GM23338 (cell line): ENCODE measurements around the gene THSD7A. TPM values are rescaled to one million over a fixed set of nuclear protein-coding genes. Genes with fewer than 3 reads are reported as not detected.

Experiments
- ATAC-seq: fragments of 200-7000 bp; cut with Tn5 transposase; 3 replicates; pipeline ENCODE4 v1.9.1; 2020
- DNase-seq: peaks from one replicate; pipeline ENCODE4 v3.0.0-alpha.2; 2015; ENCODE audit warnings: low spot score
- H2AFZ ChIP-seq: fragments of 200-600 bp; sonication (generic); 2 replicates; pipeline ENCODE4 v1.8.0; 2016; ENCODE audit warnings: antibody characterized with exemption, mild to moderate bottlenecking, moderate library complexity
- H3F3A ChIP-seq: fragments of 200-600 bp; sonication (generic); replicated peaks from 2 replicates; pipeline ENCODE4 v1.8.0; 2017; ENCODE audit warnings: antibody characterized with exemption, mixed run types, low read depth
- H3K27ac ChIP-seq: fragments of 200-600 bp; sonication (generic); 2 replicates; pipeline ENCODE4 v1.6.1; 2016; ENCODE audit warnings: low read depth
- H3K27me3 ChIP-seq: fragments of 200-600 bp; sonication (generic); 2 replicates; pipeline ENCODE4 v1.8.0; 2016; ENCODE audit warnings: mild to moderate bottlenecking, mixed run types, moderate library complexity; ENCODE audit not compliant: insufficient read depth
- H3K36me3 ChIP-seq: fragments of 200-600 bp; sonication (generic); 2 replicates; pipeline ENCODE4 v1.8.0; 2016; ENCODE audit warnings: mild to moderate bottlenecking; ENCODE audit not compliant: insufficient read depth
- H3K4me1 ChIP-seq: fragments of 200-600 bp; sonication (generic); 2 replicates; pipeline ENCODE4 v1.8.0; 2016; ENCODE audit warnings: mild to moderate bottlenecking, moderate library complexity; ENCODE audit not compliant: insufficient read depth
- H3K4me2 ChIP-seq: fragments of 200-600 bp; sonication (generic); 2 replicates; pipeline ENCODE4 v1.7.1; 2017; ENCODE audit warnings: mixed run types
- H3K4me3 ChIP-seq: fragments of 200-600 bp; sonication (generic); 2 replicates; pipeline ENCODE4 v1.6.1; 2016; ENCODE audit warnings: mixed run types
- H3K79me2 ChIP-seq: fragments of 200-600 bp; sonication (generic); replicated peaks from 2 replicates; pipeline ENCODE4 v1.8.0; 2017; ENCODE audit warnings: mild to moderate bottlenecking; ENCODE audit not compliant: insufficient read depth
- H3K9me2 ChIP-seq: fragments of 200-600 bp; sonication (generic); 2 replicates; pipeline ENCODE4 v1.8.0; 2017; ENCODE audit not compliant: insufficient read depth
- H4K20me1 ChIP-seq: fragments of 200-600 bp; sonication (generic); replicated peaks from 2 replicates; pipeline ENCODE4 v1.8.0; 2017; ENCODE audit warnings: mild to moderate bottlenecking; ENCODE audit not compliant: insufficient read depth
- H3K27ac Mint-ChIP-seq: 2 replicates; pipeline ENCODE4 v1.8.0; 2020; ENCODE audit warnings: inconsistent platforms, mild to moderate bottlenecking, moderate library complexity, mixed read lengths
- H3K27me3 Mint-ChIP-seq: 3 replicates; pipeline ENCODE4 v1.8.0; 2022; ENCODE audit warnings: low read depth, mild to moderate bottlenecking, moderate library complexity, mixed read lengths, inconsistent platforms; ENCODE audit not compliant: insufficient read depth, poor library complexity
- H3K36me3 Mint-ChIP-seq: 3 replicates; pipeline ENCODE4 v1.8.0; 2021; ENCODE audit warnings: low read depth, mild to moderate bottlenecking, inconsistent platforms, moderate library complexity, mixed read lengths
- H3K4me1 Mint-ChIP-seq: 3 replicates; pipeline ENCODE4 v1.8.0; 2020; ENCODE audit warnings: mild to moderate bottlenecking, inconsistent platforms, mixed read lengths
- H3K4me3 Mint-ChIP-seq: 3 replicates; pipeline ENCODE4 v1.8.0; 2021; ENCODE audit warnings: moderate library complexity, mild to moderate bottlenecking, inconsistent platforms, mixed read lengths
- H3K9me3 Mint-ChIP-seq: 3 replicates; pipeline ENCODE4 v1.8.0; 2020; ENCODE audit warnings: moderate library complexity, mild to moderate bottlenecking, inconsistent platforms, mixed read lengths
- CREB1 ChIP-seq: fragments of 250-450 bp; sonication (Bioruptor Pico); IDR thresholded peaks from 2 replicates; pipeline ENCODE4 v1.5.0; 2020; ENCODE audit warnings: low read depth, mild to moderate bottlenecking, moderate library complexity
- EZH2 ChIP-seq: fragments of 200-600 bp; sonication (generic); IDR thresholded peaks from one replicate; pipeline ENCODE4 v1.8.0; 2017; ENCODE audit warnings: antibody characterized with exemption, mild to moderate bottlenecking, low read depth; ENCODE audit not compliant: unreplicated experiment
- EZH2phosphoT487 ChIP-seq: fragments of 200-600 bp; sonication (generic); IDR thresholded peaks from one replicate; pipeline ENCODE4 v1.8.1; 2018; ENCODE audit warnings: antibody characterized with exemption; ENCODE audit not compliant: unreplicated experiment
- JUNB ChIP-seq: IDR thresholded peaks from one replicate; pipeline ENCODE4 v1.6.1; 2016; ENCODE audit warnings: antibody characterized with exemption; ENCODE audit not compliant: unreplicated experiment
- NANOG ChIP-seq: IDR thresholded peaks from 2 replicates; pipeline ENCODE4 v1.6.1; 2016; ENCODE audit warnings: antibody characterized with exemption, borderline replicate concordance
- POLR2AphosphoS5 ChIP-seq: IDR thresholded peaks from 2 replicates; pipeline ENCODE4 v1.6.1; 2016; ENCODE audit warnings: antibody characterized with exemption, low read depth
- STAT1 ChIP-seq: IDR thresholded peaks from one replicate; pipeline ENCODE4 v1.6.1; 2016; ENCODE audit warnings: antibody characterized with exemption; ENCODE audit not compliant: unreplicated experiment
- ZNF114 ChIP-seq: fragments of 250-450 bp; sonication (Bioruptor Pico); IDR thresholded peaks from 2 replicates; pipeline ENCODE4 v1.5.0; 2020; ENCODE audit warnings: mild to moderate bottlenecking, moderate library complexity
- ZNF331 ChIP-seq: fragments of 250-450 bp; sonication (Bioruptor Pico); IDR thresholded peaks from 2 replicates; pipeline ENCODE4 v1.5.0; 2020; ENCODE audit warnings: low read depth, mild to moderate bottlenecking, moderate library complexity
- polyA plus RNA-seq: library from polyadenylated mRNA; unstranded; fragments of >200 nt; fragmentation: Nextera tagmentation; extraction: Ambion mirVana; gene quantifications from 2 replicates; pipeline ENCODE4 v1.2.1, GENCODE V29; 2016
- total RNA-seq: library from RNA; depleted of rRNA; stranded (reverse); fragments of >200 nt; shearing (Covaris generic); gene quantifications from 2 replicates; pipeline ENCODE4 v1.2.3, GENCODE V29; 2014
- TF ChIP-seq, protein P1 (sequence below): fragments of 250-450 bp; sonication (Bioruptor Pico); IDR thresholded peaks from 2 replicates; pipeline ENCODE4 v1.5.0; 2020; ENCODE audit warnings: mild to moderate bottlenecking, moderate library complexity
- TF ChIP-seq, protein P2 (sequence below), 2 experiments: fragments of 200-600 bp in 1 of 2; sonication (generic) in 1 of 2; conservative IDR thresholded peaks; 2 replicates each; pipeline versions ENCODE4 v1.5.1 to v1.6.1; 2016 to 2017; ENCODE audit warnings: antibody characterized with exemption in 2 of 2, low read depth in 2 of 2, mild to moderate bottlenecking in 2 of 2, moderate library complexity in 1 of 2
- TF ChIP-seq, protein P3 (sequence below): IDR thresholded peaks from 2 replicates; pipeline ENCODE4 v1.6.1; 2016; ENCODE audit warnings: antibody characterized with exemption
- TF ChIP-seq, protein P4 (sequence below): IDR thresholded peaks from one replicate; pipeline ENCODE4 v1.6.1; 2018; ENCODE audit warnings: antibody characterized with exemption; ENCODE audit not compliant: unreplicated experiment

Gene THSD7A
- total and polyA plus RNA-seq, 2 experiments from 2014 or later = 1.3 to 2.1 TPM

DNA sequence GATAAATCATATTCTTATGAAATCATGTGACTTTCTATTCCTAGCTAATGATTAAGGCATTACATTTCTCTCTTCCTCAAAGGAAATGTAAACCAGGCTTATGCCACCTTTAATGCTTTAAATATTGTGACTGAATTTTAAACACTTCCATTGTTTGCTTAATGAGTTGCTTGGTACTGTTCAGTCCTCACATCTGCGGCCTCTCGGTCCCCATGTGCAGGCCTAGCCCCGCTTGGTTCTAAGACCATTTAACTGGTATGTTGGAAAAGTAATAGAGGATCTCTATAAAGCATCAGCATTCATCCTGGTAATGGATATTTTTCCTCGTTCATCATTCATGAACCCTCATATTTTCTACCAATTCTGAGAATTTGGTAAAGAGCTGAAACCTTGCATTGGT, 27.4 kb downstream of the THSD7A start:
- no peaks in the 10 kb centered on the region for H3K36me3 Mint-ChIP-seq
- no peaks in the 10 kb centered on the region for H3F3A ChIP-seq
- TF ChIP-seq EZH2 (no peak), ZNF114 (CRISPR knock-in tag) (no peak), NANOG (no peak), STAT1 (no peak), ZNF331 (CRISPR knock-in tag) (no peak), EZH2phosphoT487 (no peak), JUNB (no peak), CREB1 (CRISPR knock-in tag) (no peak), POLR2AphosphoS5 (no peak)
- TF ChIP-seq, protein P1, sequence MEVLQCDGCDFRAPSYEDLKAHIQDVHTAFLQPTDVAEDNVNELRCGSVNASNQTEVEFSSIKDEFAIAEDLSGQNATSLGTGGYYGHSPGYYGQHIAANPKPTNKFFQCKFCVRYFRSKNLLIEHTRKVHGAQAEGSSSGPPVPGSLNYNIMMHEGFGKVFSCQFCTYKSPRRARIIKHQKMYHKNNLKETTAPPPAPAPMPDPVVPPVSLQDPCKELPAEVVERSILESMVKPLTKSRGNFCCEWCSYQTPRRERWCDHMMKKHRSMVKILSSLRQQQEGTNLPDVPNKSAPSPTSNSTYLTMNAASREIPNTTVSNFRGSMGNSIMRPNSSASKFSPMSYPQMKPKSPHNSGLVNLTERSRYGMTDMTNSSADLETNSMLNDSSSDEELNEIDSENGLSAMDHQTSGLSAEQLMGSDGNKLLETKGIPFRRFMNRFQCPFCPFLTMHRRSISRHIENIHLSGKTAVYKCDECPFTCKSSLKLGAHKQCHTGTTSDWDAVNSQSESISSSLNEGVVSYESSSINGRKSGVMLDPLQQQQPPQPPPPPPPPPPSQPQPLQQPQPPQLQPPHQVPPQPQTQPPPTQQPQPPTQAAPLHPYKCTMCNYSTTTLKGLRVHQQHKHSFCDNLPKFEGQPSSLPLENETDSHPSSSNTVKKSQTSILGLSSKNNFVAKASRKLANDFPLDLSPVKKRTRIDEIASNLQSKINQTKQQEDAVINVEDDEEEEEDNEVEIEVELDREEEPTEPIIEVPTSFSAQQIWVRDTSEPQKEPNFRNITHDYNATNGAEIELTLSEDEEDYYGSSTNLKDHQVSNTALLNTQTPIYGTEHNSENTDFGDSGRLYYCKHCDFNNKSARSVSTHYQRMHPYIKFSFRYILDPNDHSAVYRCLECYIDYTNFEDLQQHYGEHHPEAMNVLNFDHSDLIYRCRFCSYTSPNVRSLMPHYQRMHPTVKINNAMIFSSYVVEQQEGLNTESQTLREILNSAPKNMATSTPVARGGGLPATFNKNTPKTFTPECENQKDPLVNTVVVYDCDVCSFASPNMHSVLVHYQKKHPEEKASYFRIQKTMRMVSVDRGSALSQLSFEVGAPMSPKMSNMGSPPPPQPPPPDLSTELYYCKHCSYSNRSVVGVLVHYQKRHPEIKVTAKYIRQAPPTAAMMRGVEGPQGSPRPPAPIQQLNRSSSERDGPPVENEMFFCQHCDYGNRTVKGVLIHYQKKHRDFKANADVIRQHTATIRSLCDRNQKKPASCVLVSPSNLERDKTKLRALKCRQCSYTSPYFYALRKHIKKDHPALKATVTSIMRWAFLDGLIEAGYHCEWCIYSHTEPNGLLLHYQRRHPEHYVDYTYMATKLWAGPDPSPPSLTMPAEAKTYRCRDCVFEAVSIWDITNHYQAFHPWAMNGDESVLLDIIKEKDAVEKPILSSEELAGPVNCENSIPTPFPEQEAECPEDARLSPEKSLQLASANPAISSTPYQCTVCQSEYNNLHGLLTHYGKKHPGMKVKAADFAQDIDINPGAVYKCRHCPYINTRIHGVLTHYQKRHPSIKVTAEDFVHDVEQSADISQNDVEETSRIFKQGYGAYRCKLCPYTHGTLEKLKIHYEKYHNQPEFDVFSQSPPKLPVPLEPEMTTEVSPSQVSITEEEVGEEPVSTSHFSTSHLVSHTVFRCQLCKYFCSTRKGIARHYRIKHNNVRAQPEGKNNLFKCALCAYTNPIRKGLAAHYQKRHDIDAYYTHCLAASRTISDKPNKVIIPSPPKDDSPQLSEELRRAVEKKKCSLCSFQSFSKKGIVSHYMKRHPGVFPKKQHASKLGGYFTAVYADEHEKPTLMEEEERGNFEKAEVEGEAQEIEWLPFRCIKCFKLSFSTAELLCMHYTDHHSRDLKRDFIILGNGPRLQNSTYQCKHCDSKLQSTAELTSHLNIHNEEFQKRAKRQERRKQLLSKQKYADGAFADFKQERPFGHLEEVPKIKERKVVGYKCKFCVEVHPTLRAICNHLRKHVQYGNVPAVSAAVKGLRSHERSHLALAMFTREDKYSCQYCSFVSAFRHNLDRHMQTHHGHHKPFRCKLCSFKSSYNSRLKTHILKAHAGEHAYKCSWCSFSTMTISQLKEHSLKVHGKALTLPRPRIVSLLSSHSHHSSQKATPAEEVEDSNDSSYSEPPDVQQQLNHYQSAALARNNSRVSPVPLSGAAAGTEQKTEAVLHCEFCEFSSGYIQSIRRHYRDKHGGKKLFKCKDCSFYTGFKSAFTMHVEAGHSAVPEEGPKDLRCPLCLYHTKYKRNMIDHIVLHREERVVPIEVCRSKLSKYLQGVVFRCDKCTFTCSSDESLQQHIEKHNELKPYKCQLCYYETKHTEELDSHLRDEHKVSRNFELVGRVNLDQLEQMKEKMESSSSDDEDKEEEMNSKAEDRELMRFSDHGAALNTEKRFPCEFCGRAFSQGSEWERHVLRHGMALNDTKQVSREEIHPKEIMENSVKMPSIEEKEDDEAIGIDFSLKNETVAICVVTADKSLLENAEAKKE (CRISPR knock-in tag) = no peak
- TF ChIP-seq, protein P2, sequence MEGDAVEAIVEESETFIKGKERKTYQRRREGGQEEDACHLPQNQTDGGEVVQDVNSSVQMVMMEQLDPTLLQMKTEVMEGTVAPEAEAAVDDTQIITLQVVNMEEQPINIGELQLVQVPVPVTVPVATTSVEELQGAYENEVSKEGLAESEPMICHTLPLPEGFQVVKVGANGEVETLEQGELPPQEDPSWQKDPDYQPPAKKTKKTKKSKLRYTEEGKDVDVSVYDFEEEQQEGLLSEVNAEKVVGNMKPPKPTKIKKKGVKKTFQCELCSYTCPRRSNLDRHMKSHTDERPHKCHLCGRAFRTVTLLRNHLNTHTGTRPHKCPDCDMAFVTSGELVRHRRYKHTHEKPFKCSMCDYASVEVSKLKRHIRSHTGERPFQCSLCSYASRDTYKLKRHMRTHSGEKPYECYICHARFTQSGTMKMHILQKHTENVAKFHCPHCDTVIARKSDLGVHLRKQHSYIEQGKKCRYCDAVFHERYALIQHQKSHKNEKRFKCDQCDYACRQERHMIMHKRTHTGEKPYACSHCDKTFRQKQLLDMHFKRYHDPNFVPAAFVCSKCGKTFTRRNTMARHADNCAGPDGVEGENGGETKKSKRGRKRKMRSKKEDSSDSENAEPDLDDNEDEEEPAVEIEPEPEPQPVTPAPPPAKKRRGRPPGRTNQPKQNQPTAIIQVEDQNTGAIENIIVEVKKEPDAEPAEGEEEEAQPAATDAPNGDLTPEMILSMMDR (conservative IDR thresholded peaks at IDR 0.05; ENCODE audit: low read depth in 2 of 2) = no peak
- TF ChIP-seq, protein P3, sequence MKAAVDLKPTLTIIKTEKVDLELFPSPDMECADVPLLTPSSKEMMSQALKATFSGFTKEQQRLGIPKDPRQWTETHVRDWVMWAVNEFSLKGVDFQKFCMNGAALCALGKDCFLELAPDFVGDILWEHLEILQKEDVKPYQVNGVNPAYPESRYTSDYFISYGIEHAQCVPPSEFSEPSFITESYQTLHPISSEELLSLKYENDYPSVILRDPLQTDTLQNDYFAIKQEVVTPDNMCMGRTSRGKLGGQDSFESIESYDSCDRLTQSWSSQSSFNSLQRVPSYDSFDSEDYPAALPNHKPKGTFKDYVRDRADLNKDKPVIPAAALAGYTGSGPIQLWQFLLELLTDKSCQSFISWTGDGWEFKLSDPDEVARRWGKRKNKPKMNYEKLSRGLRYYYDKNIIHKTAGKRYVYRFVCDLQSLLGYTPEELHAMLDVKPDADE = no peak
- TF ChIP-seq, protein P4, sequence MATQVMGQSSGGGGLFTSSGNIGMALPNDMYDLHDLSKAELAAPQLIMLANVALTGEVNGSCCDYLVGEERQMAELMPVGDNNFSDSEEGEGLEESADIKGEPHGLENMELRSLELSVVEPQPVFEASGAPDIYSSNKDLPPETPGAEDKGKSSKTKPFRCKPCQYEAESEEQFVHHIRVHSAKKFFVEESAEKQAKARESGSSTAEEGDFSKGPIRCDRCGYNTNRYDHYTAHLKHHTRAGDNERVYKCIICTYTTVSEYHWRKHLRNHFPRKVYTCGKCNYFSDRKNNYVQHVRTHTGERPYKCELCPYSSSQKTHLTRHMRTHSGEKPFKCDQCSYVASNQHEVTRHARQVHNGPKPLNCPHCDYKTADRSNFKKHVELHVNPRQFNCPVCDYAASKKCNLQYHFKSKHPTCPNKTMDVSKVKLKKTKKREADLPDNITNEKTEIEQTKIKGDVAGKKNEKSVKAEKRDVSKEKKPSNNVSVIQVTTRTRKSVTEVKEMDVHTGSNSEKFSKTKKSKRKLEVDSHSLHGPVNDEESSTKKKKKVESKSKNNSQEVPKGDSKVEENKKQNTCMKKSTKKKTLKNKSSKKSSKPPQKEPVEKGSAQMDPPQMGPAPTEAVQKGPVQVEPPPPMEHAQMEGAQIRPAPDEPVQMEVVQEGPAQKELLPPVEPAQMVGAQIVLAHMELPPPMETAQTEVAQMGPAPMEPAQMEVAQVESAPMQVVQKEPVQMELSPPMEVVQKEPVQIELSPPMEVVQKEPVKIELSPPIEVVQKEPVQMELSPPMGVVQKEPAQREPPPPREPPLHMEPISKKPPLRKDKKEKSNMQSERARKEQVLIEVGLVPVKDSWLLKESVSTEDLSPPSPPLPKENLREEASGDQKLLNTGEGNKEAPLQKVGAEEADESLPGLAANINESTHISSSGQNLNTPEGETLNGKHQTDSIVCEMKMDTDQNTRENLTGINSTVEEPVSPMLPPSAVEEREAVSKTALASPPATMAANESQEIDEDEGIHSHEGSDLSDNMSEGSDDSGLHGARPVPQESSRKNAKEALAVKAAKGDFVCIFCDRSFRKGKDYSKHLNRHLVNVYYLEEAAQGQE = no peak
- H3K36me3 ChIP-seq = no peaks in the 10 kb centered on the region
- no peaks in the 10 kb centered on the region; the same call in 2 of the 3 replicates for H3K4me1 Mint-ChIP-seq
- H4K20me1 ChIP-seq = no peaks in the 10 kb centered on the region
- ATAC-seq (no peak), DNase-seq (no peak)
- no peak overlapping the region for H3K4me3 Mint-ChIP-seq
- H3K27me3 ChIP-seq = no peaks in the 10 kb centered on the region
- no peak overlapping the region for H3K4me3 ChIP-seq
- H3K9me3 Mint-ChIP-seq = no peaks in the 10 kb centered on the region
- H3K4me2 ChIP-seq = no peak overlapping the region
- H3K27me3 Mint-ChIP-seq = no peaks in the 10 kb centered on the region
- no peak overlapping the region for H3K27ac ChIP-seq
- no peak overlapping the region for H2AFZ ChIP-seq
- no peaks in the 10 kb centered on the region for H3K4me1 ChIP-seq
- H3K27ac Mint-ChIP-seq = no peak overlapping the region
- no peaks in the 10 kb centered on the region for H3K79me2 ChIP-seq
- no peaks in the 10 kb centered on the region for H3K9me2 ChIP-seq
